Measurements from ENCODE around the gene PRDM16. TPM values are rescaled to one million over a fixed set of nuclear protein-coding genes. Genes with fewer than 3 reads are reported as not detected.

Gene PRDM16
- polyA plus RNA-seq, 1 donor from 2014 or later: 0.21 TPM

DNA sequence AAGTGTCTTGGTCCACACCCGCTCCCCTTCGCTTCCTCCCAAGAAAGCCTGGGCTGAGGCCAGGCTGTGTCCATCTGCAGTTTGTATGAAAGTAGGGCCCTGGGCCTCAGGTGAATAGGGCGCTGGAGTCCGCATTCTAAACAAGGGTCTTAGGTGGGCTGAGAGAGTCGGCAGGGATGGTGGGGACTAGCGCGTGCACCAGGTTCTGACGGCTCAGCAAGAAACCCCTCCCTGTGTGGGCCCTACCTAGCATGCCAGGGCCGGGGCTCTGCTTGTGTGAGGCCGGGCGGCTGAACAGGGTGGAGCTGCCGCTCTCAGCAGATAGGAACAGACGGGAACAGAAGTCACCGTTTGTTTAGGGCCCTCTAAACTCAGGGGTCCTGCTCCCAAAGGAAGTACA is 46.0 kb upstream of the PRDM16 start:
- Histone ChIP-seq H2AFZ (ENCODE audit: low read depth, low read length) (no peak overlapping the region), H3K4me2 (ENCODE audit: low read length) (no peak overlapping the region), H3K4me3 (ENCODE audit: low read length) (no peak overlapping the region), H3K27ac (ENCODE audit: low read length) (no peak overlapping the region), H4K20me1 (ENCODE audit: insufficient read depth) (no peaks in the 10 kb centered on the region), H3K27me3 (ENCODE audit: insufficient read depth, low read depth, low read length) (no peaks in the 10 kb centered on the region), H3F3A (ENCODE audit: insufficient read depth, low read length, poor library complexity, severe bottlenecking) (no peaks in the 10 kb centered on the region), H3K9ac (ENCODE audit: low read length) (no peak overlapping the region), H3K9me3 (ENCODE audit: low read length) (no peaks in the 10 kb centered on the region), H3K36me3 (ENCODE audit: insufficient read depth, low read length) (no peaks in the 10 kb centered on the region), H3K9me2 (ENCODE audit: insufficient read depth, low read length) (no peaks in the 10 kb centered on the region), H3K79me2 (replicated peaks; ENCODE audit: insufficient read depth, low read length) (no peaks in the 10 kb centered on the region)
- TF ChIP-seq POLR2AphosphoS5 (IDR thresholded peaks at IDR 0.05): no peak
- TF ChIP-seq MXI1 (conservative IDR thresholded peaks at IDR 0.05; ENCODE audit: poor library complexity, severe bottlenecking): no peak
- TF ChIP-seq, protein P1, sequence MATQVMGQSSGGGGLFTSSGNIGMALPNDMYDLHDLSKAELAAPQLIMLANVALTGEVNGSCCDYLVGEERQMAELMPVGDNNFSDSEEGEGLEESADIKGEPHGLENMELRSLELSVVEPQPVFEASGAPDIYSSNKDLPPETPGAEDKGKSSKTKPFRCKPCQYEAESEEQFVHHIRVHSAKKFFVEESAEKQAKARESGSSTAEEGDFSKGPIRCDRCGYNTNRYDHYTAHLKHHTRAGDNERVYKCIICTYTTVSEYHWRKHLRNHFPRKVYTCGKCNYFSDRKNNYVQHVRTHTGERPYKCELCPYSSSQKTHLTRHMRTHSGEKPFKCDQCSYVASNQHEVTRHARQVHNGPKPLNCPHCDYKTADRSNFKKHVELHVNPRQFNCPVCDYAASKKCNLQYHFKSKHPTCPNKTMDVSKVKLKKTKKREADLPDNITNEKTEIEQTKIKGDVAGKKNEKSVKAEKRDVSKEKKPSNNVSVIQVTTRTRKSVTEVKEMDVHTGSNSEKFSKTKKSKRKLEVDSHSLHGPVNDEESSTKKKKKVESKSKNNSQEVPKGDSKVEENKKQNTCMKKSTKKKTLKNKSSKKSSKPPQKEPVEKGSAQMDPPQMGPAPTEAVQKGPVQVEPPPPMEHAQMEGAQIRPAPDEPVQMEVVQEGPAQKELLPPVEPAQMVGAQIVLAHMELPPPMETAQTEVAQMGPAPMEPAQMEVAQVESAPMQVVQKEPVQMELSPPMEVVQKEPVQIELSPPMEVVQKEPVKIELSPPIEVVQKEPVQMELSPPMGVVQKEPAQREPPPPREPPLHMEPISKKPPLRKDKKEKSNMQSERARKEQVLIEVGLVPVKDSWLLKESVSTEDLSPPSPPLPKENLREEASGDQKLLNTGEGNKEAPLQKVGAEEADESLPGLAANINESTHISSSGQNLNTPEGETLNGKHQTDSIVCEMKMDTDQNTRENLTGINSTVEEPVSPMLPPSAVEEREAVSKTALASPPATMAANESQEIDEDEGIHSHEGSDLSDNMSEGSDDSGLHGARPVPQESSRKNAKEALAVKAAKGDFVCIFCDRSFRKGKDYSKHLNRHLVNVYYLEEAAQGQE (IDR thresholded peaks at IDR 0.05; ENCODE audit: borderline replicate concordance): no peak
- no peak for TF ChIP-seq TAF1 (IDR thresholded peaks at IDR 0.05; ENCODE audit: low read depth)
- no peak for TF ChIP-seq EP300 (conservative IDR thresholded peaks at IDR 0.05; ENCODE audit: poor library complexity, severe bottlenecking)
- no peak for TF ChIP-seq EZH2 (IDR thresholded peaks at IDR 0.05; ENCODE audit: borderline replicate concordance, insufficient read depth, low read length, poor library complexity, severe bottlenecking)
- no peak for TF ChIP-seq SMC3 (conservative IDR thresholded peaks at IDR 0.05; ENCODE audit: poor library complexity)
- TF ChIP-seq, protein P2, sequence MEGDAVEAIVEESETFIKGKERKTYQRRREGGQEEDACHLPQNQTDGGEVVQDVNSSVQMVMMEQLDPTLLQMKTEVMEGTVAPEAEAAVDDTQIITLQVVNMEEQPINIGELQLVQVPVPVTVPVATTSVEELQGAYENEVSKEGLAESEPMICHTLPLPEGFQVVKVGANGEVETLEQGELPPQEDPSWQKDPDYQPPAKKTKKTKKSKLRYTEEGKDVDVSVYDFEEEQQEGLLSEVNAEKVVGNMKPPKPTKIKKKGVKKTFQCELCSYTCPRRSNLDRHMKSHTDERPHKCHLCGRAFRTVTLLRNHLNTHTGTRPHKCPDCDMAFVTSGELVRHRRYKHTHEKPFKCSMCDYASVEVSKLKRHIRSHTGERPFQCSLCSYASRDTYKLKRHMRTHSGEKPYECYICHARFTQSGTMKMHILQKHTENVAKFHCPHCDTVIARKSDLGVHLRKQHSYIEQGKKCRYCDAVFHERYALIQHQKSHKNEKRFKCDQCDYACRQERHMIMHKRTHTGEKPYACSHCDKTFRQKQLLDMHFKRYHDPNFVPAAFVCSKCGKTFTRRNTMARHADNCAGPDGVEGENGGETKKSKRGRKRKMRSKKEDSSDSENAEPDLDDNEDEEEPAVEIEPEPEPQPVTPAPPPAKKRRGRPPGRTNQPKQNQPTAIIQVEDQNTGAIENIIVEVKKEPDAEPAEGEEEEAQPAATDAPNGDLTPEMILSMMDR (IDR thresholded peaks at IDR 0.05; ENCODE audit: poor library complexity, severe bottlenecking): no peak
- TF ChIP-seq RAD21 (conservative IDR thresholded peaks at IDR 0.05): no peak

DNA sequence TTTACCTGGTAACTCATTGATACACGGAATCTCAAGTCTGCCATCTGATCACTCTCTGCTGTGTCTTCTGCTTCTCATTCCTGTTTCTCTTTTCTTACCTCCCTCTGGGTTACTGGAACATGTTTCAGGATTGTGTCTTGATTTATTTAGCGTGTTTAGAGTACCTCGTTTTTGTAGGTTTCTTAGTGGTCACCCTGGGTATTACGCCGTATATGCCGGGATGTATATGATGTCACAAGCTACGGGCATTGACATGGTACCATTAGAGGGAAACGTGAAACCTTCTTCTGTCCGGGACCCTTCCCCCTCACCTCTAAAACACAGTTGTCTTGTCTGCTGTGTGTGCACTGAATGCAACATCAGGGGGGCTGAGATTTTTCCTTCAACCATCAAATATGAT is 45.0 kb upstream of the PRDM16 start:
- H3K9me3 ChIP-seq (ENCODE audit: low read length): no peaks in the 10 kb centered on the region
- no peak overlapping the region for H3K4me2 ChIP-seq (ENCODE audit: low read length)
- H3K36me3 ChIP-seq (ENCODE audit: insufficient read depth, low read length): no peaks in the 10 kb centered on the region

More for the DNA sequence above, 45.0 kb upstream of the PRDM16 start:
- Histone ChIP-seq H3K4me3 (ENCODE audit: low read length) (no peak overlapping the region), H2AFZ (ENCODE audit: low read depth, low read length) (no peak overlapping the region), H3K9ac (ENCODE audit: low read length) (no peak overlapping the region), H3K9me2 (ENCODE audit: insufficient read depth, low read length) (no peaks in the 10 kb centered on the region), H3K27me3 (ENCODE audit: insufficient read depth, low read depth, low read length) (no peaks in the 10 kb centered on the region), H3K27ac (ENCODE audit: low read length) (no peak overlapping the region), H3F3A (ENCODE audit: insufficient read depth, low read length, poor library complexity, severe bottlenecking) (no peaks in the 10 kb centered on the region), H3K79me2 (replicated peaks; ENCODE audit: insufficient read depth, low read length) (no peaks in the 10 kb centered on the region), H4K20me1 (ENCODE audit: insufficient read depth) (no peaks in the 10 kb centered on the region)
- TF ChIP-seq TAF1 (IDR thresholded peaks at IDR 0.05; ENCODE audit: low read depth) (no peak), EP300 (conservative IDR thresholded peaks at IDR 0.05; ENCODE audit: poor library complexity, severe bottlenecking) (no peak), POLR2AphosphoS5 (IDR thresholded peaks at IDR 0.05) (no peak), SMC3 (conservative IDR thresholded peaks at IDR 0.05; ENCODE audit: poor library complexity) (no peak), RAD21 (conservative IDR thresholded peaks at IDR 0.05) (no peak), EZH2 (IDR thresholded peaks at IDR 0.05; ENCODE audit: borderline replicate concordance, insufficient read depth, low read length, poor library complexity, severe bottlenecking) (no peak)
- TF ChIP-seq, protein P1 (IDR thresholded peaks at IDR 0.05; ENCODE audit: borderline replicate concordance): no peak
- TF ChIP-seq, protein P2 (IDR thresholded peaks at IDR 0.05; ENCODE audit: poor library complexity, severe bottlenecking): no peak

Measured in neural cell (in vitro differentiated cells).